PC-3 (cell line): Measurements from ENCODE around the gene SIGLEC6. TPM values are rescaled to one million over a fixed set of nuclear protein-coding genes. Genes with fewer than 3 reads are reported as not detected.

ENCODE experiments used
- ATAC-seq: fragments of 200-7000 bp; cut with Tn5 transposase; 2 replicates; pipeline ENCODE4 v1.9.1; 2020; ENCODE audit warnings: mild to moderate bottlenecking, moderate library complexity
- BruUV-seq: library from RNA; stranded (reverse); fragments of 400-500 nt; replicated peaks from 2 replicates; lab custom pipeline; 2021; lab: Mats Ljungman, UMichigan
- CTCF ChIA-PET: fragments of 300-600 bp; sonication (Branson Sonifier 250); formaldehyde crosslinking; loops from one replicate; lab custom pipeline; 2022; ENCODE audit warnings: antibody characterized with exemption; lab: Charles Lee
- POLR2A ChIA-PET: fragments of 300-600 bp; sonication (Branson Sonifier 250); formaldehyde crosslinking; loops from one replicate; lab custom pipeline; 2022; ENCODE audit warnings: antibody characterized with exemption; ENCODE audit not compliant: unreplicated experiment; lab: Charles Lee
- DNase-seq: peaks from one replicate; pipeline ENCODE4 v3.0.0-alpha.2; 2015
- H2AFZ ChIP-seq: fragments of 300-600 bp; sonication (generic); 2 replicates; pipeline ENCODE4 v1.6.0; 2016; ENCODE audit warnings: antibody characterized with exemption, low read length
- H3F3A ChIP-seq: fragments of 300-600 bp; sonication (generic); one replicate; pipeline ENCODE4 v1.6.0; 2017; ENCODE audit warnings: antibody characterized with exemption, low read length, control low read depth, mild to moderate bottlenecking; ENCODE audit not compliant: unreplicated experiment
- H3K27ac ChIP-seq: fragments of 300-600 bp; sonication (generic); 2 replicates; pipeline ENCODE4 v1.5.1; 2016; ENCODE audit warnings: mild to moderate bottlenecking, low read length
- H3K27me3 ChIP-seq: fragments of 300-600 bp; sonication (generic); 2 replicates; pipeline ENCODE4 v1.6.1; 2016; ENCODE audit warnings: low read length, mixed read lengths
- H3K36me3 ChIP-seq: fragments of 300-600 bp; sonication (generic); 2 replicates; pipeline ENCODE4 v1.6.1; 2016; ENCODE audit warnings: low read depth, mixed run types, low read length, mixed read lengths
- H3K4me1 ChIP-seq: fragments of 300-600 bp; sonication (generic); 2 replicates; pipeline ENCODE4 v1.5.1; 2016; ENCODE audit warnings: low read length; ENCODE audit not compliant: insufficient read depth
- H3K4me2 ChIP-seq: fragments of 300-600 bp; sonication (generic); 2 replicates; pipeline ENCODE4 v1.6.0; 2016; ENCODE audit warnings: low read length
- H3K4me3 ChIP-seq: fragments of 300-600 bp; sonication (generic); 2 replicates; pipeline ENCODE4 v1.5.1; 2016; ENCODE audit warnings: mild to moderate bottlenecking, low read length, mixed read lengths
- H3K79me2 ChIP-seq: fragments of 300-600 bp; sonication (generic); 2 replicates; pipeline ENCODE4 v1.6.1; 2017; ENCODE audit warnings: low read length, mixed read lengths
- H3K9ac ChIP-seq: fragments of 300-600 bp; sonication (generic); 2 replicates; pipeline ENCODE4 v1.6.0; 2016; ENCODE audit warnings: mild to moderate bottlenecking, low read length
- H3K9me2 ChIP-seq: fragments of 300-600 bp; sonication (generic); replicated peaks from 2 replicates; pipeline ENCODE4 v1.6.1; 2016; ENCODE audit warnings: mixed run types, low read length, mixed read lengths
- H3K9me3 ChIP-seq: fragments of 300-600 bp; sonication (generic); 2 replicates; pipeline ENCODE4 v1.6.1; 2016; ENCODE audit warnings: low read length, mixed read lengths
- H4K20me1 ChIP-seq: fragments of 300-600 bp; sonication (generic); 2 replicates; pipeline ENCODE4 v1.6.1; 2016; ENCODE audit warnings: low read length, mixed read lengths
- CTCF ChIP-seq: fragments of 300-600 bp; sonication (generic); conservative IDR thresholded peaks from 2 replicates; pipeline ENCODE4 v1.5.1; 2017; ENCODE audit warnings: antibody characterized with exemption, low read depth, mild to moderate bottlenecking, low read length
- EZH2 ChIP-seq: fragments of 300-600 bp; sonication (generic); IDR thresholded peaks from one replicate; pipeline ENCODE4 v1.6.1; 2017; ENCODE audit warnings: antibody characterized with exemption, mild to moderate bottlenecking, low read length; ENCODE audit not compliant: unreplicated experiment
- EZH2phosphoT487 ChIP-seq: fragments of 300-600 bp; sonication (generic); IDR thresholded peaks from 2 replicates; pipeline ENCODE4 v1.6.1; 2018; ENCODE audit warnings: mild to moderate bottlenecking, antibody characterized with exemption, low read length, borderline replicate concordance
- intact Hi-C: fragments of 100-400 bp; cut with micrococcal nuclease; formaldehyde crosslinking; loops from 2 replicates; pipeline ENCODE4 v1.9.0; 2023
- total RNA-seq: library from RNA; depleted of rRNA; stranded (reverse); fragments of >200 nt; gene quantifications from 2 replicates; pipeline ENCODE4 v1.2.3, GENCODE V29; 2014

Gene SIGLEC6
- total RNA-seq, 1 experiment from 2014 or later = not detected

- Histone ChIP-seq H3K9ac (no peak overlapping the region), H3K9me3 (no peaks in the 10 kb centered on the region), H2AFZ (no peak overlapping the region), H3K4me2 (no peak overlapping the region), H3K27ac (no peak overlapping the region), H3K4me3 (no peak overlapping the region), H3K27me3 (peaks cover 89% of the 10 kb centered on the region), H3K4me1 (no peaks in the 10 kb centered on the region), H3K79me2 (no peaks in the 10 kb centered on the region), H3K36me3 (no peaks in the 10 kb centered on the region), H3K9me2 (no peaks in the 10 kb centered on the region), H3F3A (no peaks in the 10 kb centered on the region), H4K20me1 (no peaks in the 10 kb centered on the region)
- DNase-seq (no peak), ATAC-seq (no peak)
- intact Hi-C loops = no loop called here
- ChIA-PET POLR2A (no interaction called here), CTCF (no interaction called here)
- TF ChIP-seq EZH2phosphoT487 (no peak), EZH2 (no peak), CTCF (no peak)
- BruUV-seq = no TSS peak
Observed at GRCh38 chr19:51525651-51526050, 5.8 kb downstream of the SIGLEC6 start.

GRCh38 chr19:51524666-51525264 lies 6.7 kb downstream of the SIGLEC6 start:
- BruUV-seq = no TSS peak
- Histone ChIP-seq H3K9me2 (no peaks in the 10 kb centered on the region), H3K27me3 (peaks cover 81% of the 10 kb centered on the region), H3K4me2 (no peak overlapping the region), H3K4me3 (no peak overlapping the region), H3F3A (no peaks in the 10 kb centered on the region), H4K20me1 (no peaks in the 10 kb centered on the region), H3K79me2 (no peaks in the 10 kb centered on the region), H3K36me3 (no peaks in the 10 kb centered on the region), H3K4me1 (no peaks in the 10 kb centered on the region), H3K27ac (no peak overlapping the region), H3K9me3 (no peaks in the 10 kb centered on the region), H3K9ac (no peak overlapping the region), H2AFZ (no peak overlapping the region)
- DNase-seq (no peak), ATAC-seq (no peak)
- no peak for TF ChIP-seq EZH2phosphoT487
- no peak for TF ChIP-seq CTCF
- TF ChIP-seq EZH2 = no peak
- ChIA-PET POLR2A (no interaction called here), CTCF (no interaction called here)
- intact Hi-C loops = no loop called here

- ATAC-seq (no peak), DNase-seq (no peak)
- no peak overlapping the region for H3K9ac ChIP-seq
- no peak overlapping the region for H3K27ac ChIP-seq
- H3K4me2 ChIP-seq = no peak overlapping the region
- TF ChIP-seq EZH2 (no peak), EZH2phosphoT487 (no peak), CTCF (no peak)
- H3K9me2 ChIP-seq = no peaks in the 10 kb centered on the region
- H4K20me1 ChIP-seq = no peaks in the 10 kb centered on the region
- no peaks in the 10 kb centered on the region for H3K79me2 ChIP-seq
- H3K4me1 ChIP-seq = no peaks in the 10 kb centered on the region
- POLR2A ChIA-PET = no interaction called here
- no peak overlapping the region for H2AFZ ChIP-seq
- H3K36me3 ChIP-seq = no peaks in the 10 kb centered on the region
- intact Hi-C loops = no loop called here
- H3K4me3 ChIP-seq = no peak overlapping the region
- peaks cover 51% of the 10 kb centered on the region for H3K27me3 ChIP-seq
- 0 out of 2 replicates have a peak, but pooled peaks cover 3% of the 10 kb centered on the region for H3K9me3 ChIP-seq
- CTCF ChIA-PET = no interaction called here
- no peaks in the 10 kb centered on the region for H3F3A ChIP-seq
- BruUV-seq = no TSS peak
Observed at GRCh38 chr19:51521781-51522180, 9.7 kb downstream of the SIGLEC6 start.
